ENCODE data around the gene OR2Z1.

OR2Z1 gene

GRCh38 chr19:8721334-8721733, at the start of gene OR2Z1:
Gene OR2Z1, plus strand, starts transcription at chr19:8721634. Its CDS starts 9,395 bp downstream, at chr19:8731029.
- no peak for FAIRE-seq
- DNase-seq (ENCODE audit: insufficient read length, low spot score) = no peak

GRCh38 chr19:8673276-8673891, 48.0 kb upstream of the OR2Z1 start:
- FAIRE-seq (no peak), DNase-seq (ENCODE audit: insufficient read length, low spot score) (no peak)

DNA sequence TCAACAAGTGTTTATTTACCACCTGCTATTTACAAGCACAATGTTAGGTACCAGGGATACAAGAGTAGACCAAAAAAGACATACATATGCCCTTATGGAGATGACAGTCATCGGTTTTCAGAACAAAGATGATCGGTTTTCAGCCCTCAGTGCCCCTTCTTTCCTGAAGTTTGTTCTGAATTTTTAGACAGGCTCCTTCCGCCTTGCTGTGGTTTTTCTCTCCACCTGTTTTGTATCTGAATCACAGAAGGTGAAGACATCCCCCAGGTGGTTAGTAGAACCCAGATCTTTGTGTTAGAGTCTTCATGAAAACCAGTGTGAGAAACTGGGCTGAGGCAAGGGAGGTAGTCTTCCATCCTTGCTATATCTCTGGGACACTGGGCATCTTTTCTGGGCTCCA, 46.4 kb upstream of the OR2Z1 start:
- no peak for FAIRE-seq
- no peak for DNase-seq (ENCODE audit: insufficient read length, low spot score)

DNA sequence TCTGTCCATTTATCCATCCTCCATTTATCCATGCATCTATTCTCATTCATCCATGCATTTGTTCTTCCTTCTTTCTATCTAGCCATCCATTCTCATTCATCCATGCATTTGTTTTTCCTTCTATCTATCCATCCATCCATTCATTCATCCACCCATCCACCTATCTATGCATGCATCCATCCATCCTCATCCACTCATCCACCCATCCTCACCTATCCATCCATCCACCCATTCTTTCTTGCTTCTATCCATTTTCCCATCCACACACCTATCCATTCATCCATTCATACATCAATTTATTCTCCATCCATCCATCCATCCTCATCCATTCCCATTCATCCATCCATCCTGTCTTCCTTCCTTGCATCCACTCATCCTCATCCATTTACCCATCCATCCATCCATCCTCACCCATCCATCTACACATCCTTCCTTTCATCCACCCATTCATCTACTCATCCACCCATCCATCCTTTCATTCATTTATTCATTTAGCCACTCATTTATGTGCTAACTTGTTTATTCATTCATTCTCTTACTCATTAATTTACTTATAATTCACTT, 43.1 kb upstream of the OR2Z1 start:
- FAIRE-seq = no peak
- no peak for DNase-seq (ENCODE audit: insufficient read length, low spot score)

- FAIRE-seq = no peak
These were observed 40.6 kb upstream of the OR2Z1 start for GRCh38 chr19:8680676-8681344.

GRCh38 chr19:8681345-8682029, 39.9 kb upstream of the OR2Z1 start:
- FAIRE-seq (no peak), DNase-seq (ENCODE audit: insufficient read length, low spot score) (no peak)

More at GRCh38 chr19:8680676-8681344, 40.6 kb upstream of the OR2Z1 start:
- DNase-seq (ENCODE audit: insufficient read length, low spot score) = no peak

DNA sequence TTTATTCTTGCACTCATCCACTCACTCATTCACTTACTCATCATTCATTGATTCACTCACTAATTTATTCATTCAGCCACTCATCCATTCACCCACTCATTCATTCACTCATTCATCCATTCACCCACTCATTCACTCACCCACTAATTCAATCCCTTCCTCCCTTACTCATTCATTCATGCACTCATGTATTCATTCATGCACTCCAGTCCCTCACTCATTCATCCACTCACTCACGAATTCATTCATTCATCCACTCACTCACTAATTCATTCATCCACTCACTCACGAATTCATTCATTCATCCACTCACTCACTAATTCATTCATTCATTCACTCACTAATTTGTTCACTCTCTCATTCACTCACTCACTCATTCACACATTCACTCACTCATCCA, 39.0 kb upstream of the OR2Z1 start:
- DNase-seq (ENCODE audit: insufficient read length, low spot score) (no peak), FAIRE-seq (no peak)

DNA sequence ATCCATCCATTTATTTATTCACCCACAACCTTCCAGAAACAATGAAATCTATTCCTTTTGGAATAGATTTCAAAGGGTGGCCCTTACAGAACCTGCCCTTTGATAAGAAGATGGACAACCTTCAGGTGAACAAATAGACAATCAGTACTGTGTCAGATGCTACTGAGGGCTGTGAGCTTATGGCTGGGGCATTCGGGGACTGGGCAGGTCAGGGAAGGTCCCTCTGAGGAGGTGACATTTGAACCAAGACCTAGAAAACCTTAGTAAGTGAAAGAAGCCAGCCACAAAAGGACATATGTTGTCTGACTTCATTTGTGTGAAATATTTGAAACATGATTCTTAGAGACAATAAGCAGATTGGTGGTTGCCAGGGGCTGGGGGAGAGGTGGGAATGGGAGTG, 38.5 kb upstream of the OR2Z1 start:
- FAIRE-seq (no peak), DNase-seq (ENCODE audit: insufficient read length, low spot score) (no peak)

- no peak for FAIRE-seq
These were observed 37.2 kb upstream of the OR2Z1 start for GRCh38 chr19:8684001-8684902.

GRCh38 chr19:8686549-8686948, 34.9 kb upstream of the OR2Z1 start:
- DNase-seq (ENCODE audit: insufficient read length, low spot score) = no peak
- FAIRE-seq = no peak

More at GRCh38 chr19:8684001-8684902, 37.2 kb upstream of the OR2Z1 start:
- no peak for DNase-seq (ENCODE audit: insufficient read length, low spot score)

DNA sequence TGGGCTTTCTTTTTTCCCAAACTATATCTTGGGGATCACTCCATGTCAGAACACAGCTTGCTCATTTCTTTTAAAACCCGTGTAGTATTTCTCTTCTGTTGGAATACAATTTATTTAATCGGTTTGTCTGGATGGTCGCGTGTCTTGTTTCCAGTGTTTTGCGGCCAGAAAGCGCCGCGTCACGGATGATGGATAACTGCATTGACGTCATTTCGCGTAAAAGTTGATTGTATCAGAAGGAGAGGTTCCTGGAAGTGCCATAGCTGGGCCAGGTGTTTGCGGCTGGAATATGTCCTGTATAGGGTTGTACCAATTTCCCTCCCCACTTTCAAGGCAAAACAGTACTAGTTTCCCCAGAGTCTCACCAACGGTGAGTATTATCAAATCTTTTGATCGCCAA, 32.5 kb upstream of the OR2Z1 start:
- FAIRE-seq = no peak
- DNase-seq (ENCODE audit: insufficient read length, low spot score) = no peak

GRCh38 chr19:8690753-8691539, 30.5 kb upstream of the OR2Z1 start:
- DNase-seq (ENCODE audit: insufficient read length, low spot score) (no peak), FAIRE-seq (no peak)

DNA sequence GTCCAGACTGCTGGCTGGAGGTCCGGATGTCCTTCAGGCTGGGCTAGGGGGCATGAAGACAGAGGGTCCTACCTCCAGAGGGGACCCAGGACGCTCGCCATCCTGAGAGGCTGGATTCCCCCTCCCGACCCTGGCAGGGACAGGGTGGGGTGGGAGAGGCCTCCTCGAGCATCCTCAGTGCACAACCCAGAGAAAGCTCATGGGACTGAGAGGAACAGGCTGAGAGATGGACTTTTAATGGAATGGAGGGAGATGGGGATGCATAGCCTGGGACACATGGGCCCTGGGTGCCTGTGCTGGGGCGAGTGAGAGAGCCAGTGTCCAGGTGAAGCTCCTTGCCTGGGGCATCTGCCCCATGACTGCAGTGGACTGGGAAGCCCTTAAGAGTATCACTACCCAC, 25.9 kb upstream of the OR2Z1 start:
- DNase-seq (ENCODE audit: insufficient read length, low spot score) (no peak), FAIRE-seq (no peak)

DNA sequence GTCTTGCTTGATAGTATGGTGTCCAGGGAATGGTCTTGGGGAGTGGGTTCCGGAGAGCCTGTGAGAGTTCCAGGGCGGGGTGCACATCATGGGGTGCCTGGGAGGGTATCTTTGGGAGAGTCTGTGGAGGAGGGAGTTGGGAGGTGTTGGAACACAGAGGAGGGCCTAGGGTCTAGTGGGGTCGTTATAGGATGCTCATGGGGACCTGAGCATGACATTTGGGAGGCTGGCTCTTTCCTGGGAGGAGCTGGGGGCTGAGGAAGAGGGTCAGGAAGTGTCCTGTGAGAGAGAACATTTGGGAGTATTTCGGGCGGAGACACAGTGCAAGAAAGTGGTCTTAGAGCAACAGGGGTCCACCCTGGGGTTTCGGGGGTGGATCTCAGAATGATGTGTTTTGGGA, 25.5 kb upstream of the OR2Z1 start:
- no peak for FAIRE-seq
- DNase-seq (ENCODE audit: insufficient read length, low spot score) = no peak

GRCh38 chr19:8696993-8697392, 24.4 kb upstream of the OR2Z1 start:
- DNase-seq (ENCODE audit: insufficient read length, low spot score) (no peak), FAIRE-seq (no peak)

- no peak for FAIRE-seq
- DNase-seq (ENCODE audit: insufficient read length, low spot score) = no peak
These were observed 23.6 kb upstream of the OR2Z1 start for GRCh38 chr19:8697671-8698432.

DNA sequence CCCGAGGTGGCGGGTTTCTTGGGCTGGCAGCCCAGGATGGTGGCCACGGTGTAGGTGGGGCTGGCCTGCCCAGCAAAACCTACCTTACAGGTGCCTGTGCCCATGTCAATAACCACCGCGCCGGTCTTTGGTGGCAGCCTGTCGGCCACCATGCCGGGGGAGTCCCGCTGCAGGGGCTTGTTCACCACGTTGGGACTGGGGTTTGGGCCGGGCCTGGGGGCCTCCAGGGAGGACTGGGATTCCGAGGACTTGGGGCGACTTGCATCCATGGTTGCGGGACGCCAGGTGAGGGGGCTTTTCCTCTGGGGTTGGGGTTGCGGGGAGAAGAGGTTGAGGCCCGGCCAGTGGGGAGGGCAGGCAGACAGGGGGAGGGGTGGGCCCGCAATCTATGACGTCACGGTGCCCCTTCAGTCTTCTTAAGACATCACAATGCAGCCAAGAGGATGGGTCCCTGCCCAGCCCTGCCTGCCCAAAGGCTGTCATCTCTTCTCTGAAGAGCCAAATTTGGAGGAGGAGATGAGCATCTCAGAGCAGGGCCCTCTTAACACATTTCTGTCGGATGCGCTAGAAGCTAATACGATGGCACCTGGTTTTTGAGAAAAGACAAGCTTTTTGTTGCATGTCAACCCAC, 22.9 kb upstream of the OR2Z1 start, which contains the start of gene ACTL9:
Gene ACTL9, minus strand, starts transcription at position 363 of the 631 bp plus-strand sequence. Its CDS starts 94 bp downstream, at position 269.
- DNase-seq (ENCODE audit: insufficient read length, low spot score) (no peak), FAIRE-seq (no peak)

GRCh38 chr19:8699908-8700307, 21.5 kb upstream of the OR2Z1 start:
- FAIRE-seq = no peak
- no peak for DNase-seq (ENCODE audit: insufficient read length, low spot score)

GRCh38 chr19:8700956-8701355, 20.5 kb upstream of the OR2Z1 start:
- DNase-seq (ENCODE audit: insufficient read length, low spot score) (no peak), FAIRE-seq (no peak)
